Thymus (tissue), 11 donors: Measurements from ENCODE around the gene EYS. TPM values are rescaled to one million over a fixed set of nuclear protein-coding genes. Genes with fewer than 3 reads are reported as not detected.

Source experiments
- DNase-seq, 9 donors: peaks; one replicate each; pipeline ENCODE4 v3.0.0-alpha.2; 2013; ENCODE audit warnings: low spot score in 9 of 9, low read depth in 6 of 9, missing footprints in 1 of 9
- H3K27ac ChIP-seq, 2 donors: one replicate each; pipeline ENCODE4 v1.5.1; 2013; ENCODE audit warnings: control low read depth in 1 of 2, low read depth in 1 of 2, low read length in 1 of 2, mild to moderate bottlenecking in 1 of 2, moderate library complexity in 1 of 2
- H3K27me3 ChIP-seq, 2 donors: one replicate each; pipeline ENCODE4 v1.5.1; 2013; ENCODE audit warnings: low read length in 1 of 2; ENCODE audit not compliant: control insufficient read depth in 2 of 2, insufficient read depth in 1 of 2
- H3K36me3 ChIP-seq, 2 donors: one replicate each; pipeline ENCODE4 v1.5.1; 2013; ENCODE audit warnings: low read length in 1 of 2, mild to moderate bottlenecking in 1 of 2, moderate library complexity in 1 of 2; ENCODE audit not compliant: control insufficient read depth in 2 of 2, insufficient read depth in 2 of 2
- H3K4me1 ChIP-seq, 2 donors: one replicate each; pipeline ENCODE4 v1.5.1; 2013; ENCODE audit warnings: low read length in 2 of 2; ENCODE audit not compliant: control insufficient read depth in 2 of 2, insufficient read depth in 2 of 2
- H3K4me3 ChIP-seq, 2 donors: one replicate each; pipeline ENCODE4 v1.5.1; 2013; ENCODE audit warnings: low read length in 2 of 2, control low read depth in 1 of 2, mild to moderate bottlenecking in 1 of 2
- H3K9me3 ChIP-seq, 2 donors: one replicate each; pipeline ENCODE4 v1.5.1; 2013; ENCODE audit warnings: low read length in 1 of 2, mild to moderate bottlenecking in 1 of 2; ENCODE audit not compliant: control insufficient read depth in 2 of 2, insufficient read depth in 1 of 2
- WGBS: extraction: QIAGEN DNeasy Blood & Tissue Kit; methylation state at CpG from one replicate; pipeline ENCODE4 v1.1.7; 2013; 5-methylcytosine and 5-hydroxymethylcytosine counted together
- polyA plus RNA-seq: library from polyadenylated mRNA; stranded (reverse); fragments of 200-250 nt; gene quantifications from one replicate; pipeline ENCODE4 v1.2.3, GENCODE V29; 2013
- total RNA-seq: library from RNA; stranded (reverse); fragments of 120-200 nt; gene quantifications from one replicate; pipeline ENCODE4 v1.2.4, GENCODE V29; 2013
- donor health status: healthy.

The EYS gene
- total and polyA plus RNA-seq, 2 donors: 0.05 to 0.28 TPM

DNA sequence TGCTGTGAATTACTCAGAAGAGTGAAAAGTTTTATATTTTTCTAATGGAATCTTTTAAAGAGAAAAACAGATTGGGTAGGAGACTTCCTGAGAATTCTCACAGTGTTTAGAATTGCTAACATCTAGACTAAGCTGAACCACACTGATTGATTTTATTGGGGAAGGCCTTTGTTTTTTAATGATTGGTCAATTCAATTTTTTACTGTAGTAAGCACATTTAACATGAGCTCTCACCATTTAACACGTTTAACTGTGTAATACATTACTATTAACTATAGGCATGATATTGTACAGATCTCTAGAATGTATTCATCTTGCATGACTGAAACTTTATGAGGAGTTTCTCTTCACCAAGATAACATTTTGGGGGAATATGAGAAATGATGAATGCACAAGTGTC is 1084.1 kb downstream of the EYS start:
- DNase-seq: no peak
- no peak overlapping the region for H3K4me3 ChIP-seq
- no peaks in the 10 kb centered on the region for H3K36me3 ChIP-seq
- H3K27me3 ChIP-seq: no peaks in the 10 kb centered on the region
- WGBS: 79% methylated on average over 1 of the region's 1 CpG
- no peaks in the 10 kb centered on the region for H3K9me3 ChIP-seq
- no peak overlapping the region for H3K27ac ChIP-seq
- H3K4me1 ChIP-seq: no peaks in the 10 kb centered on the region

DNA sequence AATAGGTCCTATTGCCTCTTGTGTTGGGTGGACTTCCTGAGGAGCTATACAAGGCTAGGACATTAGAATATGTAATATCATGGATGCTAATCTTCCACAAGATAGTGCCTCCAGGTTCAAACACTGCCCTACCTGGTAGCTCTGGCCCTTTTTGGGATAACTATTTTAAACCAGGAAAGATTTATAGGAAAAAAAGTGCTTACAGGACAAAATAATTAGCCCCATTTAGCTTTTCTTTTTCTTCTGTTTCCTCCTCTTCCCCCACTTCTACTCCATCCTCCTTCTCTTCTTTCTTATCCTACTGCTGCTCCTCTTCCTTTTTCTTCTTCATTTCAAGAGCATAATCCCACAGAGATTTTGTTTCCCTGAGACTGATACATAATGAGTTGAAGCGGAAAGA is 1104.0 kb downstream of the EYS start:
- 89% methylated on average over 1 of the region's 1 CpG for whole genome bisulfite sequencing
- no peak for DNase-seq
- no peaks in the 10 kb centered on the region for H3K36me3 ChIP-seq

GRCh38 chr6:64591676-64592036 is 1115.4 kb downstream of the EYS start:
- H3K4me1 ChIP-seq: no peaks in the 10 kb centered on the region
- DNase-seq: no peak
- no peak overlapping the region for H3K4me3 ChIP-seq
- no peaks in the 10 kb centered on the region for H3K27me3 ChIP-seq
- no peaks in the 10 kb centered on the region for H3K9me3 ChIP-seq
- H3K36me3 ChIP-seq: no peaks in the 10 kb centered on the region
- 77% methylated on average over 6 of the region's 6 CpGs for WGBS
- H3K27ac ChIP-seq: no peak overlapping the region

More for the DNA sequence above, 1104.0 kb downstream of the EYS start:
- Histone ChIP-seq H3K4me3 (no peak overlapping the region), H3K27me3 (no peaks in the 10 kb centered on the region), H3K9me3 (no peaks in the 10 kb centered on the region), H3K4me1 (no peaks in the 10 kb centered on the region), H3K27ac (no peak overlapping the region)

GRCh38 chr6:64590965-64591675 is 1115.9 kb downstream of the EYS start:
- Histone ChIP-seq H3K4me3 (no peak overlapping the region), H3K36me3 (no peaks in the 10 kb centered on the region), H3K9me3 (no peaks in the 10 kb centered on the region), H3K27ac (no peak overlapping the region), H3K4me1 (no peaks in the 10 kb centered on the region), H3K27me3 (no peaks in the 10 kb centered on the region)
- no peak for DNase-seq
- 81% methylated on average over 6 of the region's 6 CpGs for whole genome bisulfite sequencing

DNA sequence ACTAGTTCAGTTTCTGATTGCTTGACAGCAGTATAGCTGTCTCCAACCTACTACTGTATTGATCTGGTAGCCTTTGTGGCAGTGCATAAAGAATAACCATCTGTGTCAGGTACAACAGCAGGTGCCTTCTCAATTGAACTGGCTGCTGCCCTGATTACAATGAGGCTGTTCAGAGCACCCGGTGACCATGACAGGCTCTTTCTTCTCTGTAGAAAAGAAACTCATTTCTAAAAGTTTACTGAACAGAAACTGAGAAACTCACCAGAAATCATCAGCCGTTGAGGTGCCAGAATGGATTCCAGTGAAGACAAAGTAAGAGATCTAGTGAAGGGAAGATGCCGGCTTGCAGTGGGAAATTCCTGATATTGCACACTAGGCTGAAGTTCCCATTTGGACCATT is 1117.1 kb downstream of the EYS start:
- Histone ChIP-seq H3K27ac (no peak overlapping the region), H3K4me1 (no peaks in the 10 kb centered on the region), H3K27me3 (no peaks in the 10 kb centered on the region), H3K9me3 (no peaks in the 10 kb centered on the region), H3K4me3 (no peak overlapping the region), H3K36me3 (no peaks in the 10 kb centered on the region)
- 95% methylated on average over 3 of the region's 3 CpGs for WGBS
- DNase-seq: no peak

DNA sequence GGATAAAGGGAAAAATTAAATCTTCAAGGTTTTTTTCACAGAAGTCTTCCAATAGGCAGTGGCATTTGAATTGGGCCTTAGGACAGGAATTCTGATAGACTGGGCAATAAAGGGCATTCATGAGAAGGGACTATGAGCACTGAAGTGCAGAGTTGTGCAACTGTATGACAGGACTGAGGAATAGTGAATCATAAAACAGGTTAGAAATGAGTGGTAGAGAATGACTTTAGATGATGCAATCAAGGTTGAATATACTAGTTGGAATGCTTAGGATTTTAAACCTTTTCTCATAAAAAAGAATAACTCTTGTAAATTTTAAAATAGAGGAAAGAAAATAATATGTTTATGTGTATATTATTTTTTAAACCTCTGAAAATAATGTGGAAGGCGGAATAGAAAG is 1126.7 kb downstream of the EYS start:
- no peak overlapping the region for H3K4me3 ChIP-seq
- no peak for DNase-seq
- no peaks in the 10 kb centered on the region for H3K4me1 ChIP-seq
- H3K36me3 ChIP-seq: no peaks in the 10 kb centered on the region
- H3K27me3 ChIP-seq: no peaks in the 10 kb centered on the region
- no peak overlapping the region for H3K27ac ChIP-seq
- 83% methylated on average over 1 of the region's 1 CpG for WGBS
- H3K9me3 ChIP-seq: no peaks in the 10 kb centered on the region

GRCh38 chr6:64553249-64553786 is 1153.7 kb downstream of the EYS start:
- no peak for DNase-seq
- Histone ChIP-seq H3K36me3 (no peaks in the 10 kb centered on the region), H3K4me3 (no peak overlapping the region), H3K27ac (no peak overlapping the region), H3K9me3 (no peaks in the 10 kb centered on the region), H3K4me1 (no peaks in the 10 kb centered on the region), H3K27me3 (no peaks in the 10 kb centered on the region)
- WGBS: 91% methylated on average over 1 of the region's 1 CpG

GRCh38 chr6:64547594-64548268 is 1159.3 kb downstream of the EYS start:
- Histone ChIP-seq H3K36me3 (no peaks in the 10 kb centered on the region), H3K9me3 (peaks cover 0 to 6% of the 10 kb centered on the region in 2 donors), H3K27me3 (no peaks in the 10 kb centered on the region), H3K4me1 (no peaks in the 10 kb centered on the region), H3K4me3 (no peak overlapping the region), H3K27ac (no peak overlapping the region)
- DNase-seq: no peak
- WGBS: 97% methylated on average over 20 of the region's 20 CpGs

- no peaks in the 10 kb centered on the region for H3K4me1 ChIP-seq
- no peak overlapping the region for H3K27ac ChIP-seq
- DNase-seq: no peak
- H3K36me3 ChIP-seq: no peaks in the 10 kb centered on the region
- no peaks in the 10 kb centered on the region for H3K27me3 ChIP-seq
- H3K4me3 ChIP-seq: no peak overlapping the region
- H3K9me3 ChIP-seq: no peaks in the 10 kb centered on the region
- 89% methylated on average over 2 of the region's 2 CpGs for WGBS
These were observed 1167.1 kb downstream of the EYS start for GRCh38 chr6:64539917-64540316.
